ENCODE data around the gene POLR3B.

DNA sequence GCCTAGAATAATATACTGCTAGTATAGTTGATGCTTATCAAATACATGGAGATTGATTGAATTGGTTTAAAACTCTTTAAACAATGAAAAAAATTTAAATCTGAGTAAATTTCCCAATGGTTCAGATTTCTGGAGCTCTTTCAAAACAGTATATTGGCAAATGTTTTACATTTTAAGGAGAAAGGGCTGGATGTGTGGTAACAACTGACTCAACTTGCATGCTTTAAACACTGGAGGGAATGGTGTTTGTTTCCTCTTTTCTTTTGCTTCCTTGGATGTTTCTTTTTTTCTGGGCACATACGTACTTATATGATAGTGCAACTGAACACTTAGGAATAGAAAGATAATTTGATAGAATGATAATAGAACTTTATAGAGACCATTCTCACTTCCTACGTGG is 151.4 kb downstream of the POLR3B start:
- no peak for TF ChIP-seq POLR2AphosphoS2 (IDR thresholded peaks at IDR 0.05; ENCODE audit: low read depth, low read length)
- TF ChIP-seq POLR2A (IDR thresholded peaks at IDR 0.05; ENCODE audit: low read depth, low read length) = no peak
- no peak for TF ChIP-seq CEBPB (IDR thresholded peaks at IDR 0.05; ENCODE audit: borderline replicate concordance in 1 of 2, low read depth in 2 of 2, low read length in 2 of 2)
- no peak for TF ChIP-seq POLR2AphosphoS5 (IDR thresholded peaks at IDR 0.05; ENCODE audit: low read length)
- no peak for TF ChIP-seq CHD4 (IDR thresholded peaks at IDR 0.05)
- TF ChIP-seq, protein P1, sequence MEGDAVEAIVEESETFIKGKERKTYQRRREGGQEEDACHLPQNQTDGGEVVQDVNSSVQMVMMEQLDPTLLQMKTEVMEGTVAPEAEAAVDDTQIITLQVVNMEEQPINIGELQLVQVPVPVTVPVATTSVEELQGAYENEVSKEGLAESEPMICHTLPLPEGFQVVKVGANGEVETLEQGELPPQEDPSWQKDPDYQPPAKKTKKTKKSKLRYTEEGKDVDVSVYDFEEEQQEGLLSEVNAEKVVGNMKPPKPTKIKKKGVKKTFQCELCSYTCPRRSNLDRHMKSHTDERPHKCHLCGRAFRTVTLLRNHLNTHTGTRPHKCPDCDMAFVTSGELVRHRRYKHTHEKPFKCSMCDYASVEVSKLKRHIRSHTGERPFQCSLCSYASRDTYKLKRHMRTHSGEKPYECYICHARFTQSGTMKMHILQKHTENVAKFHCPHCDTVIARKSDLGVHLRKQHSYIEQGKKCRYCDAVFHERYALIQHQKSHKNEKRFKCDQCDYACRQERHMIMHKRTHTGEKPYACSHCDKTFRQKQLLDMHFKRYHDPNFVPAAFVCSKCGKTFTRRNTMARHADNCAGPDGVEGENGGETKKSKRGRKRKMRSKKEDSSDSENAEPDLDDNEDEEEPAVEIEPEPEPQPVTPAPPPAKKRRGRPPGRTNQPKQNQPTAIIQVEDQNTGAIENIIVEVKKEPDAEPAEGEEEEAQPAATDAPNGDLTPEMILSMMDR (IDR thresholded peaks at IDR 0.05 in 2 of 3, conservative IDR thresholded peaks at IDR 0.05 in 1 of 3; ENCODE audit: control insufficient read depth in 2 of 3, extremely low read depth in 1 of 3, insufficient read depth in 1 of 3, low read depth in 3 of 3, low read length in 3 of 3) = no peak
- TF ChIP-seq RCOR1 (conservative IDR thresholded peaks at IDR 0.05; ENCODE audit: low read depth, low read length) = no peak
- no peak for TF ChIP-seq KAT2A (conservative IDR thresholded peaks at IDR 0.05; ENCODE audit: control insufficient read depth, low read depth, low read length)
- TF ChIP-seq JUND (IDR thresholded peaks at IDR 0.05; ENCODE audit: low read depth, low read length) = no peak
- no peak for TF ChIP-seq YY1 (IDR thresholded peaks at IDR 0.05; ENCODE audit: low read depth, low read length)

Data from GM12878 (cell line).